Activated naive CD4-positive, alpha-beta T cell treated with anti-CD3 and anti-CD28 coated beads, Interleukin-2, amount 50 U/mL, for 16 hours (primary cell): ENCODE measurements around the gene CTRB1.
"Not testable (repeated sequence)": the region's sequence is repeated elsewhere in the genome, so short reads cannot be mapped to it uniquely, and the experiment has no call there.

ENCODE experiments used
- DNase-seq: peaks from one replicate; pipeline ENCODE4 v3.0.0-alpha.2; 2020

The CTRB1 gene

GRCh38 chr16:75226550-75227360, 8.0 kb downstream of the CTRB1 start:
- DNase-seq = no peak

GRCh38 chr16:75227361-75228142, 8.8 kb downstream of the CTRB1 start:
- no peak for DNase-seq

- DNase-seq = no peak
Measured at GRCh38 chr16:75228143-75228976, 9.6 kb downstream of the CTRB1 start.

GRCh38 chr16:75229172-75230031, 10.6 kb downstream of the CTRB1 start:
- DNase-seq = no peak

GRCh38 chr16:75230471-75231110, 11.8 kb downstream of the CTRB1 start:
- no peak for DNase-seq

- DNase-seq = no peak
Measured at GRCh38 chr16:75231570-75231969, 12.8 kb downstream of the CTRB1 start.

GRCh38 chr16:75233611-75233938, 14.8 kb downstream of the CTRB1 start:
- DNase-seq = no peak

- no peak for DNase-seq
Measured at GRCh38 chr16:75234856-75235696, 16.3 kb downstream of the CTRB1 start.

GRCh38 chr16:75235721-75236193, 17.0 kb downstream of the CTRB1 start:
- DNase-seq = no peak

GRCh38 chr16:75236232-75236631, 17.4 kb downstream of the CTRB1 start:
- DNase-seq = no peak

- DNase-seq = no peak
Measured at GRCh38 chr16:75236736-75237397, 18.1 kb downstream of the CTRB1 start.

- no peak for DNase-seq
Measured at GRCh38 chr16:75237398-75238131, 18.8 kb downstream of the CTRB1 start.

GRCh38 chr16:75238132-75238852, 19.5 kb downstream of the CTRB1 start:
- no peak for DNase-seq

- DNase-seq = no peak
Measured at GRCh38 chr16:75238853-75239541, 20.2 kb downstream of the CTRB1 start.

- DNase-seq = no peak
Measured at GRCh38 chr16:75239542-75240122, 20.8 kb downstream of the CTRB1 start.

- DNase-seq = not testable (repeated sequence)
Measured at GRCh38 chr16:75240633-75241032, 21.8 kb downstream of the CTRB1 start.

- DNase-seq = no peak
Measured at GRCh38 chr16:75241412-75241811, 22.6 kb downstream of the CTRB1 start.

GRCh38 chr16:75241955-75242354, 23.2 kb downstream of the CTRB1 start:
- DNase-seq = no peak
